GM12801 (cell line): ENCODE results near the gene CPNE2.

Experiments
- TF ChIP-seq, protein P1 (sequence below): IDR thresholded peaks from one replicate; pipeline ENCODE4 v1.5.1; 2011; ENCODE audit warnings: control low read depth; ENCODE audit not compliant: insufficient read length; ENCODE audit errors: extremely low read depth

The CPNE2 gene

DNA sequence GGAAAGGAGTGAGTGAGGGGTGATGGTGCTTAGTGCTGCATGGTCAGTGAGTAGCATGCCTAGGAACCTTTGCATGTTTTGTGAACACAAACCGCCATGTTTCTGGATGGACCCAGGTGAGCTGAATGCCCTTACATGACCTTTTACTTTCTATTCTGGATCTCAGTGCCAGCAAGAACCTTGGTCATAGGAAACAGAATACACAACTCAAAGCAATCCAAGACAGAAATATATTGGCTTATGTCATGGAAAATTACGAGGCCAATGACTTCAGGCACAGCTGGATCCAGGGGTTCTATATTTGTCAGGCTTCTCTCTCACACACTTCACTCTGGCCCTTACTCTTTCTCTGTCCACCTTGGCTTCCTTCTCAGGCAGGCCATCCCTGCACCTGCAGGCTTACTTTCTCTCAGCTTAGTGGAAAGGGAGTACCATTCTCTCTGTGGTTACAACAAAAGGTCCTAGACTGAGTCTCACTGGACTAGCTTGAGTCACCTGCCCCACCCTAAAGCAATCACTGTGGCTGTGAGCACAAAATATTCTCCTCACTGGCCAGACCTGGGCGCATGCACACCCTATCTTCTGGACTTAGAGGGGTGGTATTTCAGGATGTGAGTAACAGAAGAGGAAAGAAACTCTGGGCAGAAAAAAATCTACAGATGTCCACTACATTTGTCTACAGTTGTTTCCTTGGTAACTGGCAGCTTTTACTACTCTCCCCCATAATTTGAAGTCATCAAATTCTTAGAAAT, 20.4 kb upstream of the CPNE2 start:
- TF ChIP-seq, protein P1, sequence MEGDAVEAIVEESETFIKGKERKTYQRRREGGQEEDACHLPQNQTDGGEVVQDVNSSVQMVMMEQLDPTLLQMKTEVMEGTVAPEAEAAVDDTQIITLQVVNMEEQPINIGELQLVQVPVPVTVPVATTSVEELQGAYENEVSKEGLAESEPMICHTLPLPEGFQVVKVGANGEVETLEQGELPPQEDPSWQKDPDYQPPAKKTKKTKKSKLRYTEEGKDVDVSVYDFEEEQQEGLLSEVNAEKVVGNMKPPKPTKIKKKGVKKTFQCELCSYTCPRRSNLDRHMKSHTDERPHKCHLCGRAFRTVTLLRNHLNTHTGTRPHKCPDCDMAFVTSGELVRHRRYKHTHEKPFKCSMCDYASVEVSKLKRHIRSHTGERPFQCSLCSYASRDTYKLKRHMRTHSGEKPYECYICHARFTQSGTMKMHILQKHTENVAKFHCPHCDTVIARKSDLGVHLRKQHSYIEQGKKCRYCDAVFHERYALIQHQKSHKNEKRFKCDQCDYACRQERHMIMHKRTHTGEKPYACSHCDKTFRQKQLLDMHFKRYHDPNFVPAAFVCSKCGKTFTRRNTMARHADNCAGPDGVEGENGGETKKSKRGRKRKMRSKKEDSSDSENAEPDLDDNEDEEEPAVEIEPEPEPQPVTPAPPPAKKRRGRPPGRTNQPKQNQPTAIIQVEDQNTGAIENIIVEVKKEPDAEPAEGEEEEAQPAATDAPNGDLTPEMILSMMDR: no peak

DNA sequence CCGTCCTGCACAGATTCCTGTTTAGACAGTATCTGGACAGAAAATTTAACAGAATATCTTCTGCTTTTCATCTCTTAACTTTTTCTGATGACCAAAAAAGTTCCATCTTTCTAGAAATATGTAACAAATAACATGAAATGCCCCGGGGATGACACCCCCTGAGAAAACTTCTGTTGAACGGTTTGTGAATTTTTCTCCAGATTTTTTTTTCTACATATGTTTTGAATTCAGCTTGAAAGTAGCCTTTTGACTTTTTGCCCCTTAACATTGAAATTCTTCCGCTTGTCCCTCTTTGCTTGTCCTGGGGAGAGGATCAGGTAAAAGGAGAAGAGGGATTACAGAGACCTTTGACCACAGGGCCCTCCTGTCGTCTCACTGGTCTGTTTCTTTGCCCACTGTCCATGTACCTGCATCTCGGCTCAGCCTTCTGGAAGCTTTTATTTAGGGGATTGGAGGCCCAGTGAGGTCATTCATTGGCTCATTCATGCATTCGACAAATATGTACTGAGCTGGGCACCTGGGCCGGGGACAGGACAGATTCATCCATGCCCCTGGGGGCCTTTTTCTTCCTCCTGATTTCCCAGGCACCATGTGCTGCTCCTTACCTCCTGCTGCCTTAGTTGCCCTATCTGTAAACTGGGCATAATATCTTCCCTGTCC, 19.6 kb upstream of the CPNE2 start:
- TF ChIP-seq, protein P1: no peak

DNA sequence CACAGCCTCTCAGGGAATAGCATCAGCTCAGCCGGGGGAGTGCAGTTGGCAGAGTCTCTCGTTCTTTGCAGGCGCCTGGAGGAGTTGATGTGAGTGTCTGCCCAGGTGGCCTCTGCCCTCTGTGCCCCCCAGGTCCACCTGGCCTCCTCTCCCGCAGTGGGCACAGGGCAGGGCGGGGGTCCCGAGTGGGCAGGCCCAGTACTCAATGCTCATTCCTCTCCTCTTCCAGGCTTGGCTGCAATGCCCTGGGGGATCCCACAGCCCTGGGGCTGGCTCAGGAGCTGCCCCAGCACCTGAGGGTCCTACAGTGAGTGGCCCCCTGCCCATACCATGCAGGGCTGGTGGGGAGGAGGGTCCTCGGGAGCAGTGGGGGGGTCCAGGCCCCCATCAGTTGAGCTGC, 14.7 kb upstream of the CPNE2 start:
- TF ChIP-seq, protein P1: no peak

DNA sequence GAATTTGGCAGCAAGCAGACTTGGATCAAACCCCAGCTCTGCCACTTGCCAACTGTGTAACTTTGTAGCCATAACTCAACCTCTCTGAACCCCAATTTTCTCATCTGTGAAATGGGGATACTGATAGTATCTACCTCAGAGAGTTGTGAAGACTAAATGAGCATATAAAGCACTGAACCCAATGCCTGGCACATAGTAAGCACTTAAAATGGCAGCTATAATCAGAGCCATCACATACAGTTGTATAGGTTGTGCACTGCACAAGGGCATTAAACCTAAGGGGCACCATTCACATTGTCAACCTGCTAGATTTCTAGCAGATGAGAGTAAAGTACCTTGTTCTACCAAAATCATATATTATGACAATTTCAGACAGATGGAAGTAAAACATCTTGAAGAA, 10.6 kb upstream of the CPNE2 start:
- TF ChIP-seq, protein P1: no peak

DNA sequence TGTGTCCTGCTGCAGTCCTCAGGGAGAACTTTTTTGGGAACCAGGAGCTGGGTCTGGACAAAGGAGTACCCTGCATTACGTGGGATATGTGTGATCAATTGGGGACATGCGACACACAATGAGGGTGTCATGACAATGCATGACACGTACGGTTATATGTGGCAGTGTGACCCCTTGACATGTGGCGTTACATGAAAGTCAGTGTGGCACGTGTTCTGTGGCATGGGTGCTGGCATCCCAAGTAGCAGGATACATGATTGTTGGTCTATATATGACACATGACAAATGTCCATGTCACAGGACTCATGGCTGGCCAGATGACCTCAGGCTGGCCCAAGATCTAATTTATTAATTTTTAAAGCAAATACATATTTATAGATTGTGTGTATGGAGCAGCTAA, 9.7 kb upstream of the CPNE2 start:
- TF ChIP-seq, protein P1: no peak

DNA sequence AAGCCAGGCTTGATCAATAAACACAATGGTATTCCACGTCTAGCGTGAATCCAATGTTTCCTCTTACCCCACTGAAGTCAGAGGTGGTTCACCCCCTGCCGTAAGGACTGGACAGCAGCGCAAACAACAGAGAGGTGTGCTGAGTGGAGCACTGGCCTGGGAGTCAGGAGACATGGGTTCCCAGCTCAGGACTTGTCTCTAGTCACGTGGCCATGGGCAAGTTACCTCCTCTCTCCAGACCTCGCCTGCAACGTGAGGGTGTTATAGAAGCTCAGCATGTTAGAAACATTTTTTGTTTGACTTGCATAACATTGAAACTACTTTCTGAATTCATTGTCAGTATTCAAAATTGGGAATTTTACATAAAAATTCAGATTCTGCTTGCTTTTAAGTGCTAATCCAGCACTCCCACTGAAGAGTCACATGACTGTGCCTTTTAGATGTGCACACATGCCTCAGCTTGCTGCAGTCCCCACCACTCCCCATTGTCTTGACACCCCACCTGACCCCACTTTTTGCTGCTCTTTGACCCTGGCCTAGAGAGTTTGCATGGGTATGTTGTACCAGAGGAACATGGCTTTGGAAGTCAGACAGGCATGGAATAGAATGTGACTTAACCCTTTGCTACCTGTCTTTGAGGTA, 8.8 kb upstream of the CPNE2 start:
- TF ChIP-seq, protein P1: no peak

DNA sequence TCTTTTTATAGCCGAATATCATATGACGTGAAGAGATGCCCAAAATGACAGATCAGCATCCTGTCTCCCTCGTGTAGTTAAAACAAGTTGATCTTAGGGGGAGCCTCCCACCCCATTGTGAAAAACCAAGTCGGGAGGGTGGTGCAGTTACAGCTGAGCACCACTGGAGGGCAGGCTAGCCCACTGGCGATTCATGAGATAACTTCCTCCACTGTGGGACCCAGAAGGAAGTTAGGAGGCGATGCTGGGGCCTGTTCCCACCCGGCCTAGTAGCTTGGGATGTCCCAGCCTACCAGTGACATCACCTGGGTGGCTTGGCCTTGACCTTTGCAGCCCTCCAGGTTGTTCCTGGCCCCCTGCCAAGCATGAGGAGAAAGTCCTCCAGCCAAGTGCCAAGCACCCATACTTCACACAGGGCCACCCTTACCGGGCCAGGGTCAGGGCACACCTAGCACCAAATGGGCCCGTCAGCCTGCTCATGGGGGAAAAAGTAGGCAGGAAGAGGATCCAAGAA, 8.1 kb upstream of the CPNE2 start:
- TF ChIP-seq, protein P1: no peak
